HT-29 (cell line): ENCODE data around the gene ZSCAN16. TPM values are rescaled to one million over a fixed set of nuclear protein-coding genes. Genes with fewer than 3 reads are reported as not detected.
A peak's percentile ranks its signal among the peaks of the same experiment; 100 is the strongest.

Experiments
- DNase-seq: peaks from one replicate; pipeline ENCODE4 v3.0.0-alpha.2; 2015; ENCODE audit warnings: low spot score
- total RNA-seq: library from RNA; depleted of rRNA; stranded (reverse); fragments of >200 nt; shearing (Covaris generic); gene quantifications from 2 replicates; pipeline ENCODE4 v1.2.3, GENCODE V29; 2014

Gene ZSCAN16
- total RNA-seq, 1 experiment from 2014 or later: 4.5 TPM

DNA sequence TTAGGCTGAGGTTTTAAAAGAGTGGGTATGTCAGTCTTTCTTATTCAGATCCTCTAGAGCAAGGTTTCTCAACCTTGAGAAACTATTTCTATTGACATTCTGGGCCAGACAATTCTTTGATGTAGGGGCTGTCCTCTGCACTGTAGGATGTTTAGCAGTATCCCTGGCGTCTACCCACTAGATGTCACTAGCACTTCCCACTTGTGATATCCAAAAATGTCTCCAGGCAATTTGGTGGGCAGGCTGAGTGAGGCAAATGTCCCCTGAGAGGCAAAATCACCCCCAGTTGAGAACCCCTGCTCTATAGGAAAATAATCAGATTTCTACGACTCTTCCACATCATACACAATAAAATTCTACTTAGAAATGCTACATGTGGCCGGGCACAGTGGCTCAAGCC lies 9.6 kb downstream of the ZSCAN16 start:
- DNase-seq: peak; percentile 33

- no peak for DNase-seq
Measured at GRCh38 chr6:28134716-28135115, 10.3 kb downstream of the ZSCAN16 start.

GRCh38 chr6:28135393-28135792 lies 11.0 kb downstream of the ZSCAN16 start:
- DNase-seq: no peak

DNA sequence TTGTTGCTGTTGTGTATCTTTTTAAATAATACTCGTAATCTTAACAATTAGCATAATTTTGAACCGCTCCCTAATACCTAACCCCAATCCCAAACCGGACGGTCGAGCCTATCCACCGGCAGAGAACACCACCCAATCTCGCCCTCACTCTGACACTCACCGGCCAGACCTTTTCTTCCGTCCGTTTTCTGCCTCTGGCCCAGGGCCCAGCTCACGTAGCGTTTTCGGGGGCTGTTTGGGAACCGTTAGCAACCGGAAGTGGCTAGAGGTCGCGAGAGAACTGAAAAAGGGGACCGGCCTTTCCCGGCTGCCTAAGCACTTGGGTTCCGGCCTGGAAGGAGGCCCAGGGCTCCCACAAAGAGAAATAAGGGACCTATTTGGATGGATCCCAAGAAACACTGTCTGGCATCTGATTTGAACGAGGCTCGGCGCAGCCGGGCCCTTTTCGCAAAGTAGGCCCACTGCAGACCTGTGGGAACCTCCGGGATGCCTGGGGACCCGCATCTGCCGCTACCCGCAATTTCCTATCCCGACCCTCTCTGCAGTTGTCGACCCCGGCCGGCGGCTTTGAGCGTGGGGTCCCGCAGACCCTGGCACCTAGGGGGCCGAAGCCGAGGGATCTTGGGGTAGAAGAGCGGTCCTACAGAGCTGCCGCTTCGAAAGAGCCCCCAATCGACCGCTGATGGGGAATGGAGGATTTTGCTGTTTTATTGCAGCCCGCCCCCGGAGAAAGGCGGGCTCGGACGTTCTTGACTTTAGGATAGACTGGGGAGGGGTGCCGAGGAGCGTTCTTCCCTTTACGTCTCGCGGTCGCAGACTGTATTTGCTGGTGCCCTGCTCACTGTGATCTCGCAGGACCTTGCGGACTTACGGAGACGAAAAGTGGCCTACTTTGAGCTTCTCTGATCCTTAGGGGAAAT lies 12.4 kb downstream of the ZSCAN16 start:
- peak; percentile 89 for DNase-seq

GRCh38 chr6:28137505-28137981 lies 13.1 kb downstream of the ZSCAN16 start:
- DNase-seq: peak; percentile 26

GRCh38 chr6:28139860-28140543 lies 15.6 kb downstream of the ZSCAN16 start:
- DNase-seq: no peak

GRCh38 chr6:28140616-28141015 lies 16.2 kb downstream of the ZSCAN16 start:
- DNase-seq: no peak

DNA sequence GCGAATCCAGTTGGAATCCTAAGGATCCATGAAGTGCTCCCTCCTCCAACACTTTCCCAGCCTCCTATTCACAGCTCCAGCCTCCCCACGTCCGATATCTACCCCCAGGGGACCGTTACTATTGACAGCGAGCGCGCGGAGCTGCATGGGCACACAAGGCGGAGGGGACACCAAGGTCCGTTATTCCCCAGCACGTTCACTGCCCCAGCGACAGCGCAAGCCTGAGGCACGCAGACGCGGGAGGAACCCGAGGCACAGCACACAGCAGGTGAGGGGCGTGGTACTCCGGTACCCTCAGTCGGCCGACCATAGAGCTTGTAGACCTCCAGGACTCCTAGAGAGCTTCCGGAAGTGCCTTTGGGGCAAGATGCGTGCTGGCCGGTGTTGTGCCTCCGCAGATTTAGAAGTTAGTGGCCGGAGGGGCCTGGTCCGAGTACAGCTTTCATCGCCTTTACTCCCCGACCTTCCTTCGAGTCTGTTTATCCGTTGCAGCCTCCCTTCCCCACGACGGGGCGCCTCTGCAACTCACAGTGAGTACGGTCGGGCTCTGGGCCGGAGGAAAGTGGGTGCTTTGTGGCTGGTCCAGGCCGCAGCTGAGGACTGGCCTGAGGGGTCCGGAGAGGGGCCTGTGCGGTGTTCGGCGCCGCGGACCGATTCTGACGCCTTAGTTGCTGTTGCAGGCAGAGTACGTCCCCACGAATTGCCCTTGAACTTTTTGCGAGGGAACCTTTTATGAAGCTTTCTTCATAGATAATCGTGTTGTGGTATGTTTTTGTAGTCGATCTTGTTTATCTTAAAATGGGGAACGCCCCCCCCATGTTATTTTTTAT lies 17.3 kb downstream of the ZSCAN16 start, which contains the start of gene ZKSCAN8:
TSS of gene ZKSCAN8 (plus strand) at position 384 of the 830 bp plus-strand sequence. CDS start 6,525 bp downstream, outside the sequence.
- peak; percentile 85 for DNase-seq

GRCh38 chr6:28142446-28142845 lies 18.0 kb downstream of the ZSCAN16 start:
- DNase-seq: no peak

DNA sequence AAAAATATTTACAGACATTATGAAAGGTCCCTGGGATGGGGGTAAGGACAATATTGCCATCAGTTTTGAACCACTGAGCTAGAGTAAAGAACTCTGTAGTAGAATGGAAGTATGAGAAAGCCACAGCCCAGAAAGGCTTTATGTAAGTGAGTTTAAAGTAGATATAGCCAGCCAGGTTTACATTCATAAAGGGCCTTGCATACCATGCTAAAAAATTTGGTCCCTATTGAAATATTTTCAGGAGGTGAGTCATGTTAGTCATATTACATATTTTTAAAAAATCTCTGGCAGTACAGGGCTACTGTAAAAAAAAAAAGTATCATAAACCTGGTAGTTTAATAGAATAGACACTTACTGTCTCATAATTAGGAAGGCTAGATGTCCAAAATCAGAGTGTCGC lies 20.8 kb downstream of the ZSCAN16 start:
- DNase-seq: no peak

GRCh38 chr6:28152531-28152930 lies 28.1 kb downstream of the ZSCAN16 start:
- DNase-seq: no peak

DNA sequence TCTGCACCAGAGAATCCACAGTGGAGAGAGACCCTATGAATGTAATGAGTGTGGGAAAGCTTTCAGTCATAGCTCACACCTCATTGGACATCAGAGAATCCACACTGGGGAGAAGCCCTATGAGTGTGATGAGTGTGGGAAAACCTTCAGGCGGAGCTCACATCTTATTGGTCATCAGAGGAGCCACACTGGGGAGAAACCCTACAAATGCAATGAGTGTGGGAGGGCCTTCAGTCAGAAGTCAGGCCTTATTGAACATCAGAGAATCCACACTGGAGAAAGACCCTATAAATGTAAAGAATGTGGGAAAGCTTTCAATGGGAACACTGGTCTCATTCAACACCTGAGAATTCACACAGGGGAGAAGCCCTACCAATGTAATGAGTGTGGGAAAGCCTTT lies 29.1 kb downstream of the ZSCAN16 start:
- no peak for DNase-seq

- no peak for DNase-seq
Measured at GRCh38 chr6:28154357-28154756, 29.9 kb downstream of the ZSCAN16 start.

DNA sequence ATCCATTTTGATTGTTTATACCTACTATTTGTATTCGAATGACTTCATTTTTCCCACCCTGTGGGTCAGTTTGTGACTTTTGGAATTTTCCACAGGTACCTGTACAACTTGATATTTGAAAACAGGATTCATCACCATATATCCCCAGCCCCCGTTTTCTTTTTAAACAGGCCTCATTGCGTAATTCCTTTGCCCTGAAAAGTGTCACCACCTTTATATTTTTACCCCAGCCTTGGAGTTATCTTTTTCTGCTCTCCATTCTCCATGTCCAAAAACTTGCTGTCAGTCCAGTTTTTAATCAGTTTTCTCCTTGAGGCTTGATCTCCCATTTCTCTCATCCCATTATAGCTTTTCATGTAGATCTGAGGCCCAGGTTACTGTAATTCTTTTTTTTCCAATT lies 33.9 kb downstream of the ZSCAN16 start:
- no peak for DNase-seq

DNA sequence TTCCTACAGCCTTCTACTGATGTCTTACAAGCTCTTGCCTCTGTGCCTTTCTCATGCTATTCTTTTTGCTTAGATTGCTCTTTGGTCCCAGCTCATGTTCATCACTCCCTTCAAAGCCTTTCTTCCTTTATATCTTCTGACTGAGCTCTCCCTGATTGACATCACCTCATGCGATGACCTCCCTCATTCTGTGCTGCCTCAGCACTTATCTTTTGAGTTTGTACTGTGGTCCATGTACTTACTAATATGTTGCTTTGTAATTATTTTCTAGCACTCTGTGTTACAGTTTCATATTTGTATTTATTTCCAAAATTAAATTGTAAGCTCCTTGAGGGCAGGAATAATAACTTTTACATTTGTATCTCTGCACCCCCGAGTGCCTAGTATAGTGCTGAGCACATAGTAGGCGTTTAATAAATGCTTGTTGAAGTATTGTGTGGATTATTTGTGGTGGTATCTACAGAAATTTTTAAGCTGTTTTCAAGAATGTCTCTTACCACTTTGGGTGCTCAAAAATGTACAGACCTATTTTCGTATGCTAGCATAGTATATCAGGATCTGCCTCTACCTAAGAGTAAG lies 34.7 kb downstream of the ZSCAN16 start:
- DNase-seq: no peak

DNA sequence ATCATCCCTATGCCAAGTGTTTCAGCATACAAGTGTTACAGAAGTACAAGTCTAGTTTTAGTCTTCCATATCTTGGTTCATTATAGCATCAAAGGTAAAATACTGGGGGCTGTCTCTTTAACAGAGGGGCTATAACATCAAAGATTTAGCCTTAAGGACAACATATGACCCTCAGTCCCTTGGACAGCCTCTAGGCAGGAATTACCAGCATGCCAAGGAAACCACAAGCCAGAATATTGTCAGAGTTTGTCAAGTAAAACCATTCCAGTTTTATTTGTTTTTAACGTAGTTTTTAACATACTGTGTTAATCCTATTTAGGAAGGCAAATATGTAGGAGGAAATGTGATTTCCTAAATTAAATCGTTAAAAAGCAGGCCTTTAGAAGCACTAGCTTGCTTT lies 35.8 kb downstream of the ZSCAN16 start:
- no peak for DNase-seq

DNA sequence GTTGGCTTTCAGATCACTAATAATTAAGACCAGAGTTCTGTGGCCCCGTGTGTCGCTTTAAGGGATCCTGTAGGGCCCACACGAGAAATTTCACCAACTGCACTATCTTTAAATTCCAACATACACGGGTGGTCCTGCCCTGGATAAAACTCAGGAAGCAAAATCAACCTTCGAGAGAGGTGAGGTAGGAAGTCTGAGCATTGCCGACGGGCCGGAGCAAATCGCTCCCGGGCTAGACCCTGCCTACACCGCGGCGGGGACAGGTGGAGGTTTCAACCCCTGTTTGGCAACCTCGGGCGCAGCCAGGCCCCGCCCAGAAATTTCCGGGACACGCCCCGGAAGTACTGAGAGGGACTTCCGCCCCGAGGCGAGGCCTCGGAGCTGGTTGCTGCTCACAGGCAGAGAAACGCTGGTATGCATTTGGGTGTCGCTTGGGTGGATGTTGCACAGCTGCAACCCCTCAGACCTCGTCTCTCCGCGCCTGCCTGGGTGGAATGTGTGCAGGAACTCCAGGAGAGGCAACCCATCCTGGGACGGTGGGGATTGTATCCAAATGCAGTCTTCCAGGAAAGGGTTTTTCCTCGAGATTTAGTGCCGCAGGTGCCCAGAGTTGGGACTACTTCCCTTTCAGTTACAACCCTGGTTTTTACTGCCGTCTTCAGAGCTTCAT lies 37.1 kb downstream of the ZSCAN16 start:
- DNase-seq: peak; percentile 80

GRCh38 chr6:28165563-28165962 lies 41.2 kb downstream of the ZSCAN16 start:
- no peak for DNase-seq

DNA sequence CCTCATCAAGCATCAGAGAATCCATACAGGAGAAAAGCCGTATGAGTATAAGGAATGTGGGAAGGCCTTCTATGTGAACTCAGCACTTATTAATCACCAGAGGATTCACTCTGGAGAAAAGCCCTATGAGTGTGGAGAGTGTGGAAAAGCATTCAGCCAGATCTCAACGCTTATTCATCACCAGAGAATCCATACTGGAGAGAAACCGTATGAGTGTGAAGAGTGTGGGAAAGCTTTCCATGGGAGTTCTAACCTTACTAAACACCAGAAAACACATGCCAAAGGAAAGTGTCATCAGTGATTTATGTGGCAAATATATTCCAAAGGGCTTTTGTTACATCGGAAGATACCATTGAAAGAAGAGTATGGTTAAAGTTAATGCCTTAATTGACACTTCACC lies 42.7 kb downstream of the ZSCAN16 start:
- DNase-seq: no peak

DNA sequence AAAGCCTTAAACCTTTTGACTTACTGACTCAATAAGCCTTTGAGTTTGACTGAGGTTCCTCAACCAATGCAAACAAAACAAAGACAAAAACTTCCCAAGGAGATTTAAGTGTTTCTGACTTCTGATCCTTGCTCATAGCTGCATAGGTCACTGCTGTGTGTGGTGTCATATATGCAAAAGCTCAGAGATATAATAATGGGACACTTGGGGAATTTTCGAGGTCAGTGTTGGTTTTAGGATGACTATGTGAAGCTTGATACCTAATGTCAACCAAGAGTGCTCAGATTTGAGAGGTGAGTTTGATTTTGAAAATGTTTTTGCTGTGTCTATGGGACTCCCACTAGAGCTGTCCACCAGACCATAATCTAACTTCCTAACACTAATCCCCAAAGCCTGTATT lies 43.5 kb downstream of the ZSCAN16 start:
- no peak for DNase-seq

- no peak for DNase-seq
Measured at GRCh38 chr6:28171271-28171670, 46.9 kb downstream of the ZSCAN16 start.
